Activated CD8-positive, alpha-beta memory T cell treated with anti-CD3 and anti-CD28 coated beads for 4 hours (primary cell): ENCODE results near the gene MCC.
"Not testable (repeated sequence)": the region's sequence is repeated elsewhere in the genome, so short reads cannot be mapped to it uniquely, and the experiment has no call there.

Experiments
- DNase-seq, 2 donors: peaks; one replicate each; pipeline ENCODE4 v3.0.0-alpha.2; 2020; ENCODE audit warnings: low read depth in 2 of 2

MCC gene

DNA sequence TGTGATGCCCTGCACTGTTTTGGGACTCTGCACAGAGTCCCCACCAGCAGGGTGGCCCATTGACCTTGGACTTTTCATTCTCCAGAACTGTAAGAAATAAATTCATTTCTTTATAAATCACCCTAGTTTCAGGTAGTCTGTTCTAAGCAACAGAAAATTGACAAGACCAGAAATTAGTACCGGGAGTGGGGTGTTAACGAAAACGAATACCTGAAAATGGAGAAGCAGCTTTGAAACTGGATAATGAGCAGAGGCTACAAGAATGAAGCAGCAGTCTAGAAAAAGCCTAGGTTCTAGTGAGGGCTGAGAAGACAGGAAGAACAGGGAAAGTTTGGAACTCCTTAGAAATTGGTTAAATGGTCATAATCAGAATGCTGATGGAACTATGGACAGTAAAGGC is 2.1 kb upstream of the MCC start:
- DNase-seq: no peak

- DNase-seq: no peak
Observed at GRCh38 chr5:113489299-113489698, 1.0 kb upstream of the MCC start.

- no peak for DNase-seq
Observed at GRCh38 chr5:113488645-113489184, 462 bp upstream of the MCC start.

DNA sequence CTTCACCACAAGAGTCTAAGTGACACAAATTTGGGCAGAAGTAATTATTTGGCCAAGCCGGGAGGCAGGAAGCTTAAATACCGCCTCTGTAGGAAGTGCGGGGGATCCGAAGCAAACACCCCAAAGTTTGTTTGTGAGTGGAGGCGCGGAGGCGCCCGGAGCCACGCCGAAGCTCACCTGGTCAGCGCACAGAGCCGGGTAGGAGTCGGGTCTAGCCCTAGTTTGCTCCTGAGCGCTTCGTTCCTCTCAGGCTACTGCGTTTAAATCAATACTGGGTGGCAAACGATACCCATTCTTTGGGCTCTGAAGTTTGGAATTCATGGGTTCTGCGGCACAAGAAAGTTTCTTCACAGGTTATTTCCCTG is 855 bp downstream of the MCC start:
- DNase-seq: no peak

- no peak for DNase-seq
Observed at GRCh38 chr5:113480243-113480642, 8.0 kb downstream of the MCC start.

- no peak for DNase-seq
Observed at GRCh38 chr5:113478691-113479090, 9.6 kb downstream of the MCC start.

- no peak for DNase-seq
Observed at GRCh38 chr5:113474100-113474728, 14.0 kb downstream of the MCC start.

- no peak for DNase-seq
Observed at GRCh38 chr5:113463032-113463431, 25.2 kb downstream of the MCC start.

GRCh38 chr5:113457106-113457505 is 31.1 kb downstream of the MCC start:
- not testable (repeated sequence) for DNase-seq

DNA sequence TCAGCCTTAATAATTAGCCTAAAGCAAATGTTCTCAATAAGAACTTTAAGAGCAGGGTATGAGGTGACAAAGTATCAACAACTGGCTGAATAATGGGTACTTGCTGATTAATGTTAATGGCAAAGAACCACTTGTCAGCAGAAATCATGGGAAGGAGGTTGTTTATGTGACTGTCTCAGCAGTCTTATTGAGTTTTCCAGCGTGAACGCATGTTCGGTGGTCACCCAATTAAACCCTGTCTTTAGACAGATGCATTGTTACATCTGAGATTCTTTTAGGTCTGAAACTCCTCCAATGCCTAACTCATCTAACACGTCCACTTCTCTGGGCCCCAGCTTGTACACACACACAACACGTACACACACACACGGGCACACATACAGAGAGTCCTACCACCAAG is 35.3 kb downstream of the MCC start:
- no peak for DNase-seq

DNA sequence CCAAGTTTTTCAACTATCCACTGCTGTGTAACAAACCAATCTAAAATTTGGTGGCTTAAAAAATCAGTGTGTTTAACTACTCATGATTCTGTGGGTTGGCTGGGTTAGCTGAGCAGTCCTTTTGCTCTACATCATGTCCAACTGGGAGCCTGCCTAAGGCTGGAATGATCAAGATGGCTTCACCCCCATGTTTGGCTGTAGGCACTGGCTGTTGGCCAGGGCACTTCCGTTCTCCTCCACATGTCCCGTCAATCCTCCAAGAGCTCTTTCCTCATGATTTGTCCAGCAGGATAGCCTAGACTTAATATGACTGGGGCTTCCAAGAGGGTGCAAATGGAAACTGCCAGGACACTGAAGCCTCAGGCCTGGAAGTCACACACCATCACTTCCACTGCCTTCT is 36.5 kb downstream of the MCC start:
- DNase-seq: no peak

- no peak for DNase-seq
Observed at GRCh38 chr5:113450929-113451328, 37.3 kb downstream of the MCC start.

DNA sequence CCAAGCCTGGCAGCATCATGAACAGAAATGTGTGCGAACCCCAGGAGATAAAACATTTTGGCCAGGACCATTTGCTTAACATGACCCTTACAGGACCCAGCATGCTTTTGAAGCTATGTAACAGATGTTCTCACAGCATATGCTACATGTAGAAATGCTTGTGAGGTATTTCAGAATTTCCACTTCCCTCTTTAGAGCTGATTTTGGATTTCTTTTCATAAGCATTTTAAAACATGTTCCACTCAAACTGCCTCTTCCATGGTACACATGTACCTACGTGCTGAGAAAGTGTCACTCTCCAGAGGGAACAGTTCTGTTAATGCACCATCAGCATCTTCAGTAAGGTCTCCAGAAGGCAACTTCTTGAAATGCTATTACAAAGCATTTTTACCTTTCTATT is 37.8 kb downstream of the MCC start:
- DNase-seq: no peak

- no peak for DNase-seq
Observed at GRCh38 chr5:113448252-113448651, 40.0 kb downstream of the MCC start.

GRCh38 chr5:113447498-113448050 is 40.7 kb downstream of the MCC start:
- DNase-seq: no peak

DNA sequence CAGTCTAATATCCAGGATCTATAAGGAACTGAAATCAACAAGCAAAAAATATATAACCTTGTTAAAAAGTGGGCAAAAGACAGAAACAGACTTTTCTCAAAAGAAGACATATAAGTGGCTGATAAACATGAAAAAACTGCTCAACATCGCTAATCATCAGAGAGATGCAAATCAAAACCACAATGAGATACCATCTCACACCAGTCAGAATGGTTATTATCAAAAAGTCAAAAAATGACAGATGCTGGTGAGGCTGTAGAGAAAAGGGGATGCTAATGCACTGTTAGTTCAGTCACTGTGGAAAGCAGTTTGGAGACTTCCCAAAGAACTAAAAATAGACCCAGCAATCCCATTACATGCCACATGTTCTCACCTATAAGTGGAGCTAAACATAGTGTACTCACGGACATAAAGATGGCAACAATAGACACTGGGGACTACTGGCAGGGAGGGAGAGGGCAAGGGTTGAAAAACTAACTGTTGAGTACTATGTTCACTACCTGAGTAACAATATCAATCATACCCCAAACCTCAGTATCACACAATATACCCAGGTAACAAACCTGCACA is 41.8 kb downstream of the MCC start:
- DNase-seq: no peak

- DNase-seq: no peak
Observed at GRCh38 chr5:113437111-113437510, 51.1 kb downstream of the MCC start.

DNA sequence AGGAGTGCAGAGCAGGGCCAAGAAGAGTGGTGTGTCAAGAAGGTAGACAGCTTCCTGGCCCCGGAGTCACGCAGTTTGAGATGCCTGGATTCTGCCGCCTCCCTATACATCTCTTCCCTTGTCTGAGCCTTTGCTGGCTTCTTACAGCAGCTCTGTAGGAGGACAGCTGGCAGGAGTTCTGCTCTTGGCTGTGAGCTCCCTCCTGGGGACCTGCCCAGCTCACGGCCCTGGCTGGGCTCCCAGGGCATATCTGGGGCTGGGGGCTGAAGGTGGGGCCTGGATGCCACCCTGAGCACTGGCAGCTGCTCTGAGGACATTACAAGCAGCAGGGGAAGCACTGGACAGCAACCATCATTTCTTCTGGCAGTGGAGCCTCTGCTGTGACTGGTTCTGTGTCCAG is 52.7 kb downstream of the MCC start:
- no peak for DNase-seq

DNA sequence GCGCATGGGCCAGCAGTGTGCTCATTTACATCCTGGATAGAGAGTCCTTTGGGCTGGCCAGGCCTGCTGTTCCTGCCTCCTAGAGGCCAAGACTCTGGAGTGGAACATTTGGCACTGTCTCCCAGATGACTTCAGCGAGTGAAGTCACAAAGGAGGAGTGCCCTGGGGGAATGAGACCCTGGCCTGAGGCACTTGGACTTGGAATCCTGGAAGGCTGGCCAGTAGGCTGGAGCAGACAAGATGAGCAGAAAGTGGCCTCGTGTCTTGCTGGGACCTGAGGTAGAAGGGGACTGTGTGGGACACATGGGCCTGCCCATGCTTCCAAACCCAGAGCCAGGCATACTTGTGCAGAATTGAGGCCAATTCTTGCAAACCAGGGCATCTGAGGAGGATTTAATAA is 53.4 kb downstream of the MCC start, which contains the start of gene TSSK1B:
Gene TSSK1B, minus strand, starts transcription at position 101 of the 400 bp plus-strand sequence. CDS start 150 bp downstream, outside the sequence.
- no peak for DNase-seq

GRCh38 chr5:113433862-113434612 is 54.2 kb downstream of the MCC start:
- DNase-seq: no peak

- no peak for DNase-seq
Observed at GRCh38 chr5:113433071-113433470, 55.2 kb downstream of the MCC start.

DNA sequence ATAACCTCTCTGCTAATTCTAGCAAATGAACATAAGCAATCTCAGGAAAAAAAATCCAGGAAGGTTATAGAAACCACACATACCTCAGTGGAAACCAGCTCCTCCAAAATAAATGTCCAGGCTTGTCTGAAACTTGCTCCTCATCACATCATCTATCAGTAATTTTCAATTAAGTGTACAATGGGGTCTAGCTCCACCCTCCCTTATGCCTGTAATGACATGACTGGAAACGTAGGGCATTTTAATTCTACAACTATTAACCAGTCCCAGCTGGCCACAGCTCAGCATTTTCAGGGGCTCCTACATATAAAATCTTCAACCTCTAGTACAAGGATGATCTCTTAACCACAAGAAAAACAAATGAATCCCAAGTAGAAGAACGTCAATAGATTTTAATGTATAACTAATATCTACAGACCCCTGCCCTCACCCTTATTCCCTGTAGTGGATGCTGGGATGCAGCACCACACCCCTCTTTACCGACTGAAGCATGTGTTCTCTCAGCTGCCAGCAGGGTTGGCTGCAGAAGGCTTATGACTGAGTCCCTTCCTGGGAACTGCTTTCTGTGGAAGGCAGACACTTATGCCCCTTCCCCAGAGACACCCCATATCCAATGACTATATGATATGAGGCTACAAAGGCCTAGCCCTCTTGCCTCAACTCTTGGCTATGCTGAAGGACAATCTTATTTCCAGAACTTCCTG is 60.2 kb downstream of the MCC start:
- no peak for DNase-seq
